NCI-H526 treated with DMSO at 0.1 percent for 48 hours (cell line): ENCODE results near the gene FARS2.
"Not testable (repeated sequence)": the region's sequence is repeated elsewhere in the genome, so short reads cannot be mapped to it uniquely, and the experiment has no call there.

Source experiments
- DNase-seq: peaks from one replicate; lab custom pipeline; 2025; lab: John Stamatoyannopoulos, UW

Gene FARS2

DNA sequence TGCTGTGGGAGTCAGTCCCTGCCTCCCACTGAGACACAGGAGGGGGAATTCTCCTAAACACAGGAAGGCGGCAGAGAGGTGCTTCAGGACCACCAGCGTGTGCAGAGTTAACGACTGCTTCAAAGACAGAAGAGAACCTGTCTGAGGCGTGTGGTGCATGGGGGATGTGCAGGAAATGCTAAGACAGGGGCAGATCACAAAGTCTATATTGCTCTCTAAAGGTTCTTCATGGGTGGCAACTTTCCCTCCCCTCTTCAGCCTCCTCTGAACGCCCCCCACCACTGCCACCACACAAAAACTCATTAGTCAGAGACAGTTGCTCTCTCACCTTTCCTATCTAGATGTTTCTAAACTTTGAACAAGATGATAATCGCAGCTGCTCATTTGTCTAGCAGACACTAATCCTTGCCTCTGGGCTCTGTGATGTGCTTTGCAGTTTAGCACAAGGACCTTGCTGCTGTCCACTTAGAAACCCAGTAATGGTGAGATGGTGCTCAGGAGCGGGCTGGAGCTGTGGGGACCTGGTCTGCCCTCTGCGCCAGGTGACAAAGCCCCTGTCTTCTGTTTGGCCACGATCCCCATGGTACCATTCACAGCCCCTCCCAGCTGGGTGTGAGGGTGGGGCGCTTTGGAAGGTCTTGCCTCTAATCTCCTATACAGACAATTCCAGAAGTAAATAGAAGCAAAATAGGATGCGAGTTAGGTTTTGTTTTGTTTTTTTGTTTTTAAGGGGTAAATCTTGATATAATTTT, 525.8 kb downstream of the FARS2 start:
- no peak for DNase-seq

DNA sequence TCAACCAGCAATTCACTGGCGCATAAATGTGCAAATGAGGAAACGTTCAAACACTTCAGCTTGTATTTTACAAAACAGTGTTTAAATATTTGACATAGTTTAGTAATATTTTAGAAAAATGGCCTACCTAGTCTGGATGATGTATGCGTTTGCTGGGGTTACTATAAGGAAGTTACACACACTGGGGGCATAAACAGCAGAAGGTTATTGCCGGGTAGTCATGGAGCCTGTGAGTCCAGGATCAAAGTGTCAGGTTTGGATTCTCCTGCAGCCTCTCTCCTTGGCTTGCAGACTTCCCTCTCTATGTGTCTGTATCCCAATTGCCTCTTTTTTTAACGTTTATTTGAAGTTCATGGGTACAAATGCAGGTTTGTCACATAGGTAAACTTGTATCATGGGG, 528.1 kb downstream of the FARS2 start:
- DNase-seq: not testable (repeated sequence)

DNA sequence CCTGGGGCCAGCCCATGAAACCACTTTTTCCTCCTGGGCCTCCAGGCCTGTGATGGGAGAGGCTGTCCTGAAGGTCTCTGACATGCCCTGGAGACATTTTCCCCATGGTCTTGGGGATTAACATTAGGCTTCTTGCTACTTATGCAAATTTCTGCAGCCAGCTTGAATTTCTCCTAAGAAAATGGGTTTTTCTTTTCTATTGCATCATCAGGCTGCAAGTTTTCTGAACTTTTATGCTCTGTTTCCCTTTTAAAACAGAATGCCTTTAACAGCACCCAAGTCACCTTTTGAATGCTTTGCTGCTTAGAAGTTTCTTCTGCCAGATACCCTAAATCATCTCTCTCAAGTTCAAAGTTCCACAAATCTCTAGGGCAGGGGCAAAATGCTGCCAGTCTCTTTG, 535.2 kb downstream of the FARS2 start:
- DNase-seq: not testable (repeated sequence)

DNA sequence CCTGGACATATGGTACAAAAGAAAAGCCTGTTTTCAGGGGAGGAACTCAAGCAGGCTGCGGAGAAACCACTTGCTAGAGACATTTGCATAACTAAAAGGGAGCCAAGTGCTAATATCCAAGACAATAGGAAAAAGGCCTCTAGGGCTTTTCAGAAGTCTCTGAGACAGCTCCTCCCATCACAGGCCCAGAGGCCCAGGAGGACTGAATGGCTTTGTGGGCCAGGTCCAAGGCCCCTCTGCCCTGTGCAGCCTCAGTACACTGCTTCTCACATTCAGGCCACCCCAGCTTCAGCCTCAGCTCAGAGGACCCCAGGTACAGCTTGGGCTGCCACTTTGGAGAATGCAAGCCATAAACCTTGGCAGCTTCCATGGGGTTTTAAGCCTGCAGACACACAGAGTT, 545.1 kb downstream of the FARS2 start:
- DNase-seq: not testable (repeated sequence)

DNA sequence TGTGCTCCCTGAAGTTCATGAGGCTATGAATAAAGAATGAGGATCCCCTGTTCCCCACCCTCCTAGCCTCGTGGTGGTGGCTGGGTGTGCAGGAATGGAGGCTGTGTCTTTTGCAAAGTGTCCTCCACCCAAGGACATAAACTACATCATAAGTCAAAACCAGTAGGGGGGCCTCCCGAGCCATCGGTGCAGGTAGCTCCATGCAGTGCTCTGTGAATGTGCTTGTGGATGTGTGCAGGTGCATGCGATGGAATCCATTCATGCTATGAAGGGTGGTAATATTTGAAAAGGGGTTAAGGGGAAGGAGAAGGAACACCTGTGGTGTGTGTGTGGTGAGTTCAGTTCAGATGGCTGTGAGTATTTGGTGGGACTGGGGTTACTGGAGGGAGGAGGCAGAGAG, 548.1 kb downstream of the FARS2 start:
- DNase-seq: no peak

DNA sequence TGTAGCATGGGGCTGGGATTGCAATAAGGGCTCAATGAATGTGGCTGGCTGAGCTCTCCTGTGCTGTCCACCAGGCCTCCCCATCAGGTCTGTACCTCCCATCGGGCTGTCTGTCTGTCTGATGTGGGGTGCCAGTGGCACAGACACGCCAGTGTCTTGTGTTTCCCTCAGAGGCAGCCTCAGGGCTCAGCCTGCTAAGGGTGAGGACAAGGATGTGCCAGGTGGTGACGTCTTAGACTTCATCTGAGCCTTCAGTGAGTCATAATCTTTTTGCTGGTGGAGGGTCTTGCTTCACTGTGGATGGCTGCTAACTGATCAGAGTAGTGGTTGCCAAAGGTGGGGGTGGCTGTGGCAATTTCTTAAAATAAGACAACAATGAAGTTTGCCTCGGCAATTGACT, 550.7 kb downstream of the FARS2 start:
- DNase-seq: no peak

DNA sequence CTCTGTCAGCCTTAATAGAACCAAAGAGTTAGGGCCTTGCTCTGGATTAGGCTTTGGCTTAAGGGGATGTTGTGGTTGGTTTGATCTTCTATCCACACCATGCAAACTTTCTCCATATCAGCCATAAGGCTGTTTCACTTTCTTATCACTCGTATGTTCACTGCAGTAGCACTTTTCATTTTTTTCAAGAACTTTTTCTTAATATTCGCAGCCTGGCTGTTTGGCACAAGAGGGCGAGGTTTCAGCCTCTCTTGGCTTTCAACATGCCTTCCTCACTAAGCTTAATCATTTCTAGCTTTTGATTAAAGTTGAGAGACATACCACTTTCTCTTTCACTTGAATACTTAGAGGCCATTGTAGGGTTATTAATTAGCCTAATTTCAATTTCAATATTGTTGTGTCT, 552.3 kb downstream of the FARS2 start:
- no peak for DNase-seq

DNA sequence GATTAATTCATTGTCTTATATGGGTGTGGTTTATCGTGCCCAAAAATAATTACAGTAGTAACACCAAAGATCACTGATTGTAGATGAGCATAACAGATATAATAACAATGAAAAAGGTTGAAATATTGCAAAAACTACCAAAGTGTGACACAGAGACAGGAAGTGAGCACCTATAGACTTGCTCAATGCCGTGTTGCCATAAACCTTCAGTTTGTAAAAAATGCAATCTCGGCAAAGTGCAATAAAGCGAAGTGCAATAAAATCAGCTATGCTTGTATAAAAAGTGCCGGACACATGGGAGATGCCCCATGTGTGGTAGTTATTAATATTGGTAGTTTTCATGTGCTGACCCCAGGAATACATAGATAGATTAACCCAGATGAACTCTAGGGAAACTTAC, 552.8 kb downstream of the FARS2 start:
- DNase-seq: no peak

DNA sequence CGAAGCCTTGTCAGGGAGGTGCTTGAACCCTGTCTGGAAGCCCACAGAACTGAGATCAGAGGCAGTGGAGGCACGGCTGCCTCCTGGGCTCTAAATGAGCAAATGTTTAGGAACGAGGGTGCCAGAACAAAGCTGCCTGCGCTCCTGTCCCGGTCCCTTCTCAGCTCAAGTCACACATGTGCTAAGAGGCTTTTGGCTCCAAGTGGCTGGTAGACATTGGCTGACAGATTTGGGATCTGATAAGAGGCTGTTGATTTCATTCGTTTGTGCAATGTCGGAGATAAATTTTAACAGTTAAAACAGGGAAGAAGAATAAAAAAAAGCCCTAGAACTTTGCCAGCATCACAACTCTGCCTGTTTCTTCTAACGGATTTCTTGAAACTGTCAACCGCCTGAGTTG, 553.6 kb downstream of the FARS2 start:
- no peak for DNase-seq

DNA sequence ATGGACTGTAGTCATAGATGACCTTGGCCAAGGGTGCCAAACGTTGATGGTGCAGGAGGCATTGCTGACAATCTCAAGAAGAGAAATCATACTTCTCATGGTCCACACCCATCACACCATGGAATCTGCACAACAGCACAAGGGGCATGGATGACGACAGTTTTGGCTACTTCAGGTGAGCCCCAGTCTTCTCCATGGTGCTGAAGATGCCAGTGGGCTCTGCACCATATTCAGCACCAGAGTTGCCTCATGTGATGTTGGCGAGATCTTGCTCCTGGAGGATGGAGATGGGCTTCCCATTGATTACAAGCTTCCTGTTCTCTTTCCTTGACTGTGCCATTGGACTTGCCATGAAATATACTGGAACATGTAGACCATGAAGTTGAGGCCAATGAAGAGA, 556.6 kb downstream of the FARS2 start:
- DNase-seq: no peak

DNA sequence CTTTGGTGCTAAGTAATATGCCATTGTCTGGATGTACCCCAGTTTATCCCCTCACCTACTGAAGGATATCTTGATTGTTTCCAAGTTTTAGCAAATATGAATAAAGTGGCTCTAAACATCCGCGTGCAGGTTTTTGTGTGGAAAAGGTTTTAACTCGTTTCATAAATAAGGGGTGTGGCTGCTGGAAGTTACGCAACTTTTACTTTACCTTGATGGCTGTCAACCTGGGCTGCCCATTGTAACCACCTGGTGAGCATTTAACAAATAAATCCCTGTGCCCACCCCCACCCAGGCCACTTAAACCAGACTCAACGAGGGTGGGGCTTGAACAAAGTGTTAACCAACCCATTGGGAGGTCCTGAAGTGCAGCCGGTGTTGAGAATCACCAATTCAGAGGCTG, 557.6 kb downstream of the FARS2 start:
- no peak for DNase-seq
